DND-41 (cell line): ENCODE measurements around the gene BAD.

ENCODE experiments used
- ATAC-seq: fragments of 200-7000 bp; cut with Tn5 transposase; 3 replicates; pipeline ENCODE4 v1.9.1; 2021; ENCODE audit warnings: low read depth; ENCODE audit not compliant: insufficient read depth
- DNase-seq: peaks from one replicate; pipeline ENCODE4 v3.0.0-alpha.2; 2020
- H2AFZ ChIP-seq: 2 replicates; pipeline ENCODE4 v1.6.0; 2012; ENCODE audit warnings: low read depth, low read length
- H3K27ac ChIP-seq: 2 replicates; pipeline ENCODE4 v1.5.1; 2012; ENCODE audit warnings: low read length, inconsistent platforms
- H3K27me3 ChIP-seq: fragments of 200-600 bp; sonication (generic); 2 replicates; pipeline ENCODE4 v1.6.0; 2012; ENCODE audit warnings: low read length, mild to moderate bottlenecking, inconsistent platforms; ENCODE audit not compliant: insufficient read depth, poor library complexity
- H3K36me3 ChIP-seq: 2 replicates; pipeline ENCODE4 v1.5.1; 2012; ENCODE audit warnings: low read length, inconsistent platforms; ENCODE audit not compliant: insufficient read depth
- H3K4me1 ChIP-seq: 2 replicates; pipeline ENCODE4 v1.5.1; 2012; ENCODE audit warnings: mild to moderate bottlenecking, low read length; ENCODE audit not compliant: insufficient read depth
- H3K4me2 ChIP-seq: 2 replicates; pipeline ENCODE4 v1.6.0; 2012; ENCODE audit warnings: mild to moderate bottlenecking, moderate library complexity, low read length, inconsistent platforms; ENCODE audit not compliant: insufficient read depth
- H3K4me3 ChIP-seq, 2 experiments: fragments of 200-600 bp in 1 of 2; shearing (Covaris generic) in 1 of 2; 2 replicates each; pipeline ENCODE4 v1.5.1; 2012 to 2016; ENCODE audit warnings: inconsistent platforms in 2 of 2, low read length in 2 of 2, mild to moderate bottlenecking in 2 of 2, low read depth in 1 of 2, moderate library complexity in 1 of 2
- H3K79me2 ChIP-seq: 2 replicates; pipeline ENCODE4 v1.6.0; 2012; ENCODE audit warnings: low read length, inconsistent platforms; ENCODE audit not compliant: insufficient read depth
- H3K9ac ChIP-seq: 2 replicates; pipeline ENCODE4 v1.6.0; 2012; ENCODE audit warnings: low read depth, mild to moderate bottlenecking, inconsistent platforms, low read length, moderate library complexity
- H3K9me3 ChIP-seq: 2 replicates; pipeline ENCODE4 v1.5.1; 2012; ENCODE audit warnings: low read length, moderate library complexity, mild to moderate bottlenecking, inconsistent platforms; ENCODE audit not compliant: insufficient read depth, severe bottlenecking
- H4K20me1 ChIP-seq: 2 replicates; pipeline ENCODE4 v1.6.0; 2012; ENCODE audit warnings: low read length; ENCODE audit not compliant: insufficient read depth
- CTCF ChIP-seq: IDR thresholded peaks from 2 replicates; pipeline ENCODE4 v1.5.1; 2012; ENCODE audit warnings: borderline replicate concordance, low read length, moderate library complexity, mild to moderate bottlenecking; ENCODE audit not compliant: poor library complexity, severe bottlenecking; ENCODE audit errors: extremely low read depth
- EZH2 ChIP-seq: IDR thresholded peaks from 3 replicates; pipeline ENCODE4 v1.6.1; 2012; ENCODE audit warnings: borderline replicate concordance, low read depth, mild to moderate bottlenecking, moderate library complexity, low read length, inconsistent platforms; ENCODE audit not compliant: severe bottlenecking

Gene BAD

GRCh38 chr11:64284048-64284961, at the start of gene BAD:
Gene BAD, minus strand, starts transcription at chr11:64284665. Its CDS starts 297 bp downstream, at chr11:64284368.
- H4K20me1 ChIP-seq = no peaks in the 10 kb centered on the region
- peak within 1 kb of the TSS; percentile 74 for H3K9ac ChIP-seq
- H3K4me1 ChIP-seq = peaks cover 36% of the 10 kb centered on the region
- H3K27ac ChIP-seq = peak within 1 kb of the TSS; percentile 71
- H3K79me2 ChIP-seq = peaks cover 30% of the 10 kb centered on the region
- H3K4me3 ChIP-seq = peak within 1 kb of the TSS; percentile 39 to 67; a peak in 3 of 4 replicates
- H3K27me3 ChIP-seq = no peaks in the 10 kb centered on the region
- ATAC-seq (peak; percentile 89), DNase-seq (peak; percentile 95)
- H3K36me3 ChIP-seq = peaks cover 20% of the 10 kb centered on the region
- H2AFZ ChIP-seq = peak within 1 kb of the TSS; percentile 80
- H3K9me3 ChIP-seq = no peaks in the 10 kb centered on the region
- peak; percentile 20 for TF ChIP-seq CTCF
- TF ChIP-seq EZH2 = no peak
- H3K4me2 ChIP-seq = peak within 1 kb of the TSS; percentile 83

DNA sequence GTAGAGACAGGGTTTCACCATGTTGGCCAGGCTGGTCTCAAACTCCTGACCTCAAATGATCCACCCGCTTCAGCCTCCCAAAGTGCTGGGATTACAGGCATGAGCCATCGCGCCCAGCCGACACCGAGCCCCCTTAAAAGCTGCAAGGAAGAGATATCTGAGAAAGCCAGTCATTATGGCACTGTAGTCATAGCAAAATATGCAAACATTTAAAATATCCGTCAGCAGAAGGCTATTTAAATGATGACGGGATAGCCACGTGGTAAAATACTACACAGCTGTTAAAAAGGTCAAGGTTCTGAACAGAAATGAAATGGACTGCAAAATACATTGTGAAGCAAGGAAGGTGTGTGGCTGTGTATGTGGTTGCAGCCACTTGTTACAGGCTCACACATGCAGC, 49.1 kb upstream of the BAD start:
- Histone ChIP-seq H3K9ac (no peak overlapping the region), H4K20me1 (no peaks in the 10 kb centered on the region), H3K4me2 (no peak overlapping the region), H3K4me1 (no peaks in the 10 kb centered on the region), H2AFZ (no peak overlapping the region), H3K27ac (no peak overlapping the region), H3K36me3 (no peaks in the 10 kb centered on the region), H3K4me3 (no peak overlapping the region), H3K9me3 (no peaks in the 10 kb centered on the region), H3K79me2 (no peaks in the 10 kb centered on the region), H3K27me3 (no peaks in the 10 kb centered on the region)
- TF ChIP-seq EZH2 (no peak), CTCF (no peak)
- no peak for DNase-seq
- no peak for ATAC-seq

DNA sequence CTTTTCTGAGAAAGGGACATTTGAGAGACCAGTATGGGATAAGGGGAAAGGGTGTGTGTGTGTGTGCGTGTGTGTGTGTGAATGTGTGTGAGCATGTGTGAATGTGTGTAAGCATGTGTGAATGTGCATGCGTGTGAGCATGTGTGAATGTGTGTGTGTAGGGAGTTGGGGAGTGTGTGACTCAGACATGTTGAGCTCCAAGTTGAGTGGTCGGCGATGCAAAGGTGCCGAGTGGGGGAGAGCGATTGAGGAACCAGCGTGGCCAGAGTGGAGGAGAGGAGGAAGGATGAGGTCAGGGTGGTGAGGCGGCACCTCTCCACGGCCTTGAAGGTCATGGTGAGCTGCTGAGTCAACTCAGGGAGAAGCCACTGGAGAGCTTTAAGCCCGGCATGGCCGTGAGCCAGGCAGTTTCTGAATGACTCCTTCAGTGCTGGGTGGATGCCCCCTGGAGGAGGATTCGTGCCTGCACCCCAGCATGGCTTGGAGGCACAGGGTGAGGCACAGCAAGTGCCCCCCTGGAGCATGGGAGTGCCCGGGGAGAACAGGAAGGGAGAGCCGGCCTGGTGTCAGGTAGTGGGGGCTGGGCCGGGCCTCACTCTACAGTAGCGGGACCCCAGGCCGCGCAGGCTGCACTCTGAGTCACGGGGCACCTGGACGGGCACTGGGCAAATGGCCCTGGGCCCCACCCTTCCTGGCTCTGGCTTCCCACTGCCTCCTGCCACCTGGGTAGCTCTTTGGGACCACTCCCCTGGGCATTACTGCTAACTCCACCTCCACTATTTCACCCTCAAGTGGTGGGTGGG, 47.3 kb upstream of the BAD start:
- no peak overlapping the region for H2AFZ ChIP-seq
- no peak overlapping the region for H3K9ac ChIP-seq
- no peak overlapping the region for H3K27ac ChIP-seq
- no peak overlapping the region for H3K4me2 ChIP-seq
- no peaks in the 10 kb centered on the region for H3K36me3 ChIP-seq
- H3K27me3 ChIP-seq = no peaks in the 10 kb centered on the region
- peak; percentile 50 for TF ChIP-seq CTCF
- TF ChIP-seq EZH2 = no peak
- H3K4me3 ChIP-seq = no peak overlapping the region
- H3K9me3 ChIP-seq = no peaks in the 10 kb centered on the region
- H3K4me1 ChIP-seq = no peaks in the 10 kb centered on the region
- peak; percentile 65; the same call in 2 of the 3 replicates for ATAC-seq
- no peaks in the 10 kb centered on the region for H3K79me2 ChIP-seq
- DNase-seq = peak; percentile 31
- H4K20me1 ChIP-seq = no peaks in the 10 kb centered on the region
